Cardiac fibroblast (primary cell): ENCODE measurements around the gene PCAT6.

Source experiments
- DNase-seq, 2 donors: peaks; one replicate each; pipeline versions ENCODE4 v3.0.0 to v3.0.0-alpha.2; 2010; ENCODE audit warnings: low read depth in 2 of 2
- H3K4me3 ChIP-seq, 2 donors: replicated peaks in 1 of 2; 1 replicate in 1 of 2; 2 replicates in 1 of 2; pipeline ENCODE4 v1.5.1; 2011; ENCODE audit warnings: low read depth in 2 of 2, low read length in 2 of 2, mild to moderate bottlenecking in 2 of 2, moderate library complexity in 1 of 2
- CTCF ChIP-seq: IDR thresholded peaks from one replicate; pipeline ENCODE4 v1.5.1; 2011; ENCODE audit warnings: low read depth, mild to moderate bottlenecking, low read length, inconsistent platforms

The PCAT6 gene

GRCh38 chr1:202801175-202801574 lies 9.6 kb upstream of the PCAT6 start:
- no peak for TF ChIP-seq CTCF
- no peak for DNase-seq
- H3K4me3 ChIP-seq = no peak overlapping the region

GRCh38 chr1:202802034-202802433 lies 8.7 kb upstream of the PCAT6 start:
- H3K4me3 ChIP-seq = no peak overlapping the region
- DNase-seq = no peak
- TF ChIP-seq CTCF = no peak

- no peak overlapping the region for H3K4me3 ChIP-seq
- peak; percentile 57 to 69 for DNase-seq
- TF ChIP-seq CTCF = no peak
Observed at GRCh38 chr1:202802998-202803932, 7.5 kb upstream of the PCAT6 start.

GRCh38 chr1:202804126-202804525 lies 6.6 kb upstream of the PCAT6 start:
- H3K4me3 ChIP-seq = no peak overlapping the region
- no peak for DNase-seq
- no peak for TF ChIP-seq CTCF

- no peak for TF ChIP-seq CTCF
- peak overlapping the region; percentile 89 to 96 for H3K4me3 ChIP-seq
- DNase-seq = peak; percentile 28 to 41
Observed at GRCh38 chr1:202805886-202806844, 4.6 kb upstream of the PCAT6 start.

- DNase-seq = peak in 1 of 2 donors; percentile 19
- H3K4me3 ChIP-seq = peak overlapping the region; percentile 89 to 96
- no peak for TF ChIP-seq CTCF
Observed at GRCh38 chr1:202806845-202807450, 3.8 kb upstream of the PCAT6 start.
